ENCODE measurements around the gene KLHDC10. TPM values are rescaled to one million over a fixed set of nuclear protein-coding genes. Genes with fewer than 3 reads are reported as not detected.

KLHDC10 gene
- total RNA-seq, 1 experiment from 2014 or later: 39.6 TPM

GRCh38 chr7:130131964-130132875 is 61.9 kb downstream of the KLHDC10 start:
- in situ Hi-C loops (cut with HindIII; ENCODE audit: low pct_unique_long_range_greater_than_20kb, low sequenced_read_pairs): no loop called here
- DNase-seq (ENCODE audit: low read depth, low spot score): no peak

- in situ Hi-C loops (cut with HindIII; ENCODE audit: low pct_unique_long_range_greater_than_20kb, low sequenced_read_pairs): no loop called here
- no peak for DNase-seq (ENCODE audit: low read depth, low spot score)
These were observed 62.9 kb downstream of the KLHDC10 start for GRCh38 chr7:130133029-130133782.

DNA sequence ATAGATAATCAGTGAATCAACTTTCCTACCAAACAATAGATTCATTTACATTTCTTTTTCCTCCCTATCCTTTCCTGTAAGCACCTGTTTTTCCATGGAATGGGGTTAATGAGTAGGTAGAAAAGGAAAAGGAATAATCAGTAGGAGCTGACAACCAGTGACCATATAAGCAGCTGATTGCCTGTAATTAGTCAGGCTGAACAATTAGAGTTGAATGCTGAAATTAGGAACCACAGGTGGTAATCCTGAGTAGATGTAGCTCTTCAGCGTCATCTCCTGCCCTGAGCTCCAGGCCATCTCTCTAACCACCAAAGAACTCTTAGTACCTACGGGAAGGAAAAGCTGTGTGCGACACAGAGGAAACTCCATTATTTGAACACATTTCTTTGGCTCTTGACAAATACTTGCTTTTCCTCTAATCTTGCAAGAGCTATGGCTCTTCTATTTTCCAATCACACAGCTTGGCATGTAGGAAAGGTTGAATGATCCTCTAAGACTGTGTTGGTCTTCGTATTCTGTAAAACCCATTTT is 63.8 kb downstream of the KLHDC10 start:
- no peak for DNase-seq (ENCODE audit: low read depth, low spot score)
- in situ Hi-C loops (cut with HindIII; ENCODE audit: low pct_unique_long_range_greater_than_20kb, low sequenced_read_pairs): no loop called here

DNA sequence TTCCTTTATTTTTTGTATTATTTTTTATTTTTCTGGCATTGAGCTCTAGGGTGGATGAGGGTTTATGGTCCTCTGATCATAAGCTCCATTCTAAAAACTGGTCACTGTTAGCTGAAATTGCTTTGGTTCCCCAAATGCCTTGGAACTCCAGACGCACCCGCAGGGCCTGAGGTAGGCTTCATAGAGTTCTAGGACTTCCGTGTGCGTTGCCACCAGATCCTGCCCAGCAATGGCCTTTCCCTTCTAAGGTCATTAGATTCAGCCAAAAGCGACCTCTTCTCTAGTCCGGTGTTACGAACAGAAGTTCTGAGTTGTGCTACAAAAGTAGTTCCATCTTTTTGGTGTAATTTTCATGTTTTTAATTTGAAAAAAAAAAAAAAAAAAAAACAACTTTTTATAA is 64.4 kb downstream of the KLHDC10 start:
- no peak for DNase-seq (ENCODE audit: low read depth, low spot score)
- in situ Hi-C loops (cut with HindIII; ENCODE audit: low pct_unique_long_range_greater_than_20kb, low sequenced_read_pairs): no loop called here

DNA sequence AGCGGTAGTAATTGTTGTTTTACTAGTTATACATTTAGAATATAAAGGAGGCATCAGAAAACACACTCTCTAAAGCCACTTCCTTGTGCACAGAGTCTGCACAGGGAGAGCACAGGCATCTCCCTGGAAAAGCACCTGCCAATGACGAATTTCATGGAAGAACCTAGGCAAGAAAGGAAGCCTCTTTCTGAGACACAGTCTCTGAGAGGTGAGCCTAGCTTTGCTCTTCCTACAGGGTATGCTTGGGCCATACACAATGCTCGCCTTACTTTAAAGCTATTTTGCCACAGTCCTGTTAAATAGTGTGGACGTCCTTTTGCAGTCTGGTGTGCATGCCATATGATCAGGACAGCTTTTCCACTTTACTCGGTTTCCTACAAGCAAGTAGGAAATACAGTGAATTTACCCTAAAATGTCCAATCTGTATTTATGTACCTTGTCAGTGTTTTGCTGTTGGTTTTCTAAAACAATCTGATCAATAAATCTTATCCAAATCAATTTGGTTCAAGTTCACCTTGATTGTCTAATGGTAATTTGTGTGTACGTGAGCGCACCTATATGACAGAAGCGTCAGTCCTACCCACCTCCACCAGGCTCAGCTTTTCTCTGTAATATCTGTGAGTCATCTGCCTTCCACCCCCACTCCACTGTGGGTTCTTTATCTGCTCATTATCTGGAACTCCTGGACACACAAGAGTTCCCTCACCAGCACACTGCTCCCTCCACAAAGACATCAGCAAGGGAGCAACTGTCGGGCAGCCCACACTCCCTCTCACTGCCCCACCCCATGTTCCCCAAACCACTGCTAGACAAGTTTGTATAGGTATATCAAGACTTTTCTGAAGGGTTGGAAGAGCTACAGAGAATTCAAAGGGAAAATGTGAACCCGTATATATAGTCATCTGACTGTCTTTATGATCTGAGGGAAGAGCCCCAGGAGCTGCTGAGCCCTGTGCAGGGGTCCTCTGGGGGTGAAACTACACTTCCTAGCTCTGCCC is 65.2 kb downstream of the KLHDC10 start:
- in situ Hi-C loops (cut with HindIII; ENCODE audit: low pct_unique_long_range_greater_than_20kb, low sequenced_read_pairs): no loop called here
- no peak for DNase-seq (ENCODE audit: low read depth, low spot score)

DNA sequence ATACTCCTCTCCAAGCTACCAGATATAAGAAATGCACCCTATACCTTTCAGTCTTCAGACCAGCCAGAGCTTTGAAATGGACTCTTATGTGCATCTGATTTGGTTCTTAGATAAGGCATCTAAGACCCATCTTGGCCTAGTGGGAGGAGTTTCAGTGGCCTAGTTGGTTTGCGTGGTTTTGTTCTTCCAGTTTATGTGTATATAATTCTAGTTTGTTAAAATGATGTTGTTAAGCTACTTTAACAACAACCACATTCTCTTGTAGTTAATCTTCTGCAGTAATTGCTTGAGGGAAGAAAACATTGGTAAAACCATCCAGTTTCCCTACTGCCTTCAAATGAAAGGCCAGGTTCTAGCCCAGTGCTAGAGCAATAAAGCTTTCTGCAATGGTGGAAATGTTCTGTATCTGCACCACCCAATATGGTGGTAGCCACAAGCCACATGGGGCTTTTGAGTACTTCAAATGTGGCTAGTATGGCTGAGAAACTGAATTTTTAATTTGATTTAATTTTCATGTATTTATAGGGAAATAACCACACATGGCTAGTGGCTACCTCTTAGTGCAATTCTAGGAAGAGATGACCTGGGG is 66.3 kb downstream of the KLHDC10 start:
- DNase-seq (ENCODE audit: low read depth, low spot score): no peak
- in situ Hi-C loops (cut with HindIII; ENCODE audit: low pct_unique_long_range_greater_than_20kb, low sequenced_read_pairs): no loop called here

DNA sequence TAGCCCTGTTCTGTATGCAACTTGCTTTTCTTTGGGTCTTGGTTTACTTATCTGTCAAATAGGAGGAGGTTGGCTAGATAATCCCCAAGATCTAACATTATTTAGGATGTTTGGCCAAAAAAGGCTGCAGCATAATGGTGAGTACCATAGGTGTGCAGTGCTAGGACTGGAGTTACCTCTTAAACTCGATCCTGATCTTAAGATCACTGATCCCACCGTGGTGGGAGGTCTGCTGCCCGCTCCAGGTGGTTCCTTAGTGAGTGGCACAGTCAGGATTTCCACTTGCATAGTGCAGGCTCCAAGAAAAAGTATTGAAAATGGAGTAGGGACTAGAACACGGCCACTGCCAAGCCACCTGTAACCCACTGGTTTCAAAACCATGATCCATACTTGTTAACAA is 66.9 kb downstream of the KLHDC10 start:
- in situ Hi-C loops (cut with HindIII; ENCODE audit: low pct_unique_long_range_greater_than_20kb, low sequenced_read_pairs): no loop called here
- no peak for DNase-seq (ENCODE audit: low read depth, low spot score)

- DNase-seq (ENCODE audit: low read depth, low spot score): no peak
- in situ Hi-C loops (cut with HindIII; ENCODE audit: low pct_unique_long_range_greater_than_20kb, low sequenced_read_pairs): no loop called here
These were observed 69.0 kb downstream of the KLHDC10 start for GRCh38 chr7:130139193-130139960.

DNA sequence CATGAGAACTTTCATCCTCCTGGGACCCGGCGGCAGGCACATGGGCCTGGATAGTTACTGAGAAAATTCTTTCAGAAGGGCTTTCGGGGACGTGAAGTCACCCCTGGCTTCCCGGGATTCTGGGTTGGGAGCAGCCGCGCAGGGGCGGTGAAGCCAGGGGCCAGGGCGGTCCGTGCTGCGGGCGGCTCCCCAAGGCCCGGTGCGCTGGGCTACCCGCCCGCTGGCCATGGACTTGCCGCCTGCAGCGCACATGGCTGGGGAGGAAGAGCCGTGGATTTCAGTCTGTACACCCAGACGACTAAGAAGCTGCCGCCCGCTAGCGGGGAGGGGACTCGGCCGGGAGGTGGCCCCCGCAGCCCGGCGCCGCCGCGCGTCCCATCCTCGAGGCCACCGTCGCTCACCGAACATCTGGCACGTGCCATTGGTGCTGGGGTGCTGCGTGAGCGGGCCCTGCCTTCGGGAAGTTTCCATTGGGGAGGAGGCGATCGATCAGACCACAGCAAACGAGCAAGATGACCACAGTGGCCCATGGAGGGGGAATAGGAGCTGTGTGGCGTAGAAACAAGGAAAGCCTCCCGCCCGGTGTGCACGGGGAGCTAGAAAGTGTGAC is 70.3 kb downstream of the KLHDC10 start:
- in situ Hi-C loops (cut with HindIII; ENCODE audit: low pct_unique_long_range_greater_than_20kb, low sequenced_read_pairs): no loop called here
- no peak for DNase-seq (ENCODE audit: low read depth, low spot score)

DNA sequence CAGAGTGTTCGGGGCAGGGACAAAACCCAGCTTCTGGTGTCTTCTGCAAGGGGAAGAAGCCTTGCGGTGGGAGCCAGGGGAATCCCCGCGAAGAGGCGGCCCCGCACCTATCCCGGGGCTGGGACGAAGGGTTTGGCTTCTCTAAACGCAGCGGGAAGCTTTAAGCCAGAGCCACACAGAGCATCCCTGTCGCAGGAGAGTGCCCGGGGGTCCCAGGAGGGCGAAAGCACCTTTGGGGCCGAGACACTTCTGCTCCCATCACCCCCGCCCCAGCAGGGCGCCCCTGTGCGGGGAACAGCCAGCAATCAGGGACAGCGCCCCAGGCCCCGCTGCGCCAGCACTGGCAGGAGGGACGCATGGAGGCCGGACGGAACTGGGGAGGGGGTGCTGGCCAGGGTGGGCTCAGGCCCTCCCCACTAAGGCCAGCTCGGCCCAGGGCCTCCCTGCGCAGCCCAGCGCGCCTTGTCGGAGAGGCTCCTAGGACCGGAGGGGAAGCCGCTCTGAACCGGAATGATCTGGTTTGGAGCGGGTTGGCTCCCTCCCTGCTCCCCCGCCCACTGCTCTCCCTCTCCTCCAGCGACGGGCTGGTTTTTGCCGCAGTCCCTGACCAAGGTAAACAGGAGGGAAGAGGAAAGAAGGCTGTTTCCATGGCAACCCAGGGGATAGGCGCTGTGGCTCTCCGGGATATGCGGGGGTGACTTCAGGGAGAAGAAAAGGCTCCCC is 71.0 kb downstream of the KLHDC10 start:
- in situ Hi-C loops (cut with HindIII; ENCODE audit: low pct_unique_long_range_greater_than_20kb, low sequenced_read_pairs): no loop called here
- DNase-seq (ENCODE audit: low read depth, low spot score): no peak

- DNase-seq (ENCODE audit: low read depth, low spot score): no peak
- in situ Hi-C loops (cut with HindIII; ENCODE audit: low pct_unique_long_range_greater_than_20kb, low sequenced_read_pairs): no loop called here
These were observed 71.7 kb downstream of the KLHDC10 start for GRCh38 chr7:130141884-130142653.

DNA sequence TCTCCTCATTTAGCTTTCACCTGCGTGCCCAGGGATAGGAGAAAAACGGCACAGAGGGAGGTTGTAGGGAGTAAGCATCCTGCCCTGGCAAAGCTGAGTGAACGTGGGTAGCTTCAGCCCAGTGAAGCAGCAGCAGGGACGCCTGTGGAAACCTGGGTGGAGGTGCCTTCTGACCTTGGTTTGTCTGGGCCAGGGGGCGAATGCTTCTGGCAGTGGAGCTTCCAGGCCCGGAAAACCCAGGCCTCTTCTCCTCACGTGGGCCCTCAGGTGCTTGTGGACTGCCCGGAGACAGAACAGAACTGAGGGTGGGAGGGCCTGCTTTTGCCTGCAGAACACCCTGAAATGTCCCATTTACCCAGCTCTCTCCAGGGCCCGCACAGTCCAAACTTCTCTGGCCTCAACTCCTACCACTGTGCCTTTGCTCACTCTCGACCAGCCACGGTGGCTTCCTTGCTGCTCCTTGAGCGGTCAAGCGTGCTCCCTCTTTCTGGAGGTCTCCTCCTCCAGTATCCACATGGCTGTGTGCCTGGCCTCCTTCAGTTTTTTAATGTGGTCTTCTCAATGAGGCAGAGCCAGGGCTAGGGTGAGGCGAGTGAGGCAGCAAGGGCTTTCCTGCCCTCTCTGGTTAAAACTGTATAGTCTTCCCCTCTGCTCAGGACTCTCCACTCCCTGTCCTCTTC is 72.5 kb downstream of the KLHDC10 start:
- DNase-seq (ENCODE audit: low read depth, low spot score): no peak
- in situ Hi-C loops (cut with HindIII; ENCODE audit: low pct_unique_long_range_greater_than_20kb, low sequenced_read_pairs): no loop called here

- in situ Hi-C loops (cut with HindIII; ENCODE audit: low pct_unique_long_range_greater_than_20kb, low sequenced_read_pairs): no loop called here
- no peak for DNase-seq (ENCODE audit: low read depth, low spot score)
These were observed 73.0 kb downstream of the KLHDC10 start for GRCh38 chr7:130143334-130143732.

- DNase-seq (ENCODE audit: low read depth, low spot score): no peak
- in situ Hi-C loops (cut with HindIII; ENCODE audit: low pct_unique_long_range_greater_than_20kb, low sequenced_read_pairs): no loop called here
These were observed 73.6 kb downstream of the KLHDC10 start for GRCh38 chr7:130143986-130144311.
